ENCODE measurements around the gene LYSMD2. TPM values are rescaled to one million over a fixed set of nuclear protein-coding genes. Genes with fewer than 3 reads are reported as not detected.
A peak's percentile ranks its signal among the peaks of the same experiment; 100 is the strongest.

LYSMD2 gene
- total RNA-seq, 1 donor from 2014 or later: 1.8 TPM

DNA sequence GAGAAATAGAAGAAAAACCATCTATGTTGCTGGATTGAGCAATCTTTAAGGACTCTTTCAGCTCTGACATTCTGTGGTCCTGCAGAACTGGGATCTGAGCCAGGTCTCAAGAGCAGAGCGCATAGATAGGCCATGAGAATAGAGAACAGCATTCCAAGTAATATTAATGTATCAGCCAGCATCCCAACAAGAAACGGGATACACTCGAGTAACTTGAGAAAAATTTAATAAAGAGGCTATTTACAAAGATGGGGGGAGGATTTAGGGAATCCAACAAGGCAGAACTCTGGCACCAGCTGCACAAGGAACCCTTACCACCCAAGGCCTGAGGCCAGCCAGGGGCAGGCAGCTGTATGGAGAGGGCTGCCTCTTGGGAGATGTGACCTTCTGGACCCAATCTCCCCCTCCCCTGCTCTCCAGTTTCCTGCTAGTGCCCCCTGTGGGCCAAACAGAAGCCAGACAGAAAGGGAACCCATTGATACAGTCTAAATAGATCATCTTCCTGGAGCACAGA lies 22.2 kb upstream of the LYSMD2 start:
- H3K4me3 Mint-ChIP-seq (ENCODE audit: unreplicated experiment): no peak overlapping the region
- TF ChIP-seq CTCF (IDR thresholded peaks at IDR 0.05): peak; percentile 27
- peaks cover 14% of the 10 kb centered on the region for H3K27me3 Mint-ChIP-seq (ENCODE audit: unreplicated experiment)
- no peaks in the 10 kb centered on the region for H3K36me3 Mint-ChIP-seq (ENCODE audit: unreplicated experiment)
- DNase-seq (ENCODE audit: extremely low spot score, unreplicated experiment): no peak
- H3K27ac Mint-ChIP-seq (ENCODE audit: unreplicated experiment): no peak overlapping the region
- H3K4me1 Mint-ChIP-seq (ENCODE audit: unreplicated experiment): peaks cover 12% of the 10 kb centered on the region
- peaks cover 9% of the 10 kb centered on the region for H3K9me3 Mint-ChIP-seq (ENCODE audit: unreplicated experiment)

DNA sequence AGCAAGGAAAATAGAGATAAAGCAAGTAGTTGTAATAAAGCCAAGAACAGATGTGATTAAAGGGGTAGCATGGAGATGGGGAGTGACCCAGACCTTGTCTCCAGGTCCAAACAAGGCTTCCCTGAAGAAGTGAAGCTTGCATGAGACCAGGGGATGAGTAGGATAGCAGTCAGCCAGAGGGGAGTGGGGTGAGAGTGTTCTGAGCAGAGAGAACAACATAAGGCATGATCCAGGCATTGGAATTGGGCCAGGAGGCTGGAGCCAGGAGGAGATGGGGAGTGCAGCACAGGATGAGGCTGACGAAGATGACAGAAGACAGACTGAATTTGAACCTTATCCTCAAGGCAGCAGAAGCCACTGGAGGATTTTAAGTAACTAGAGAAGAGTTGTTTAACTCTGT lies 21.2 kb upstream of the LYSMD2 start:
- H3K4me1 Mint-ChIP-seq (ENCODE audit: unreplicated experiment): peaks cover 12% of the 10 kb centered on the region
- H3K9me3 Mint-ChIP-seq (ENCODE audit: unreplicated experiment): peaks cover 9% of the 10 kb centered on the region
- H3K27me3 Mint-ChIP-seq (ENCODE audit: unreplicated experiment): peaks cover 22% of the 10 kb centered on the region
- peaks cover under 1% of the 10 kb centered on the region for H3K36me3 Mint-ChIP-seq (ENCODE audit: unreplicated experiment)
- H3K4me3 Mint-ChIP-seq (ENCODE audit: unreplicated experiment): no peak overlapping the region
- no peak overlapping the region for H3K27ac Mint-ChIP-seq (ENCODE audit: unreplicated experiment)
- no peak for DNase-seq (ENCODE audit: extremely low spot score, unreplicated experiment)
- TF ChIP-seq CTCF (IDR thresholded peaks at IDR 0.05): no peak

GRCh38 chr15:51757450-51757849 lies 20.0 kb upstream of the LYSMD2 start:
- peaks cover 25% of the 10 kb centered on the region for H3K27me3 Mint-ChIP-seq (ENCODE audit: unreplicated experiment)
- H3K27ac Mint-ChIP-seq (ENCODE audit: unreplicated experiment): no peak overlapping the region
- no peak overlapping the region for H3K4me3 Mint-ChIP-seq (ENCODE audit: unreplicated experiment)
- no peak for DNase-seq (ENCODE audit: extremely low spot score, unreplicated experiment)
- peaks cover 9% of the 10 kb centered on the region for H3K9me3 Mint-ChIP-seq (ENCODE audit: unreplicated experiment)
- H3K4me1 Mint-ChIP-seq (ENCODE audit: unreplicated experiment): peaks cover 12% of the 10 kb centered on the region
- H3K36me3 Mint-ChIP-seq (ENCODE audit: unreplicated experiment): peaks cover 6% of the 10 kb centered on the region
- TF ChIP-seq CTCF (IDR thresholded peaks at IDR 0.05): no peak

GRCh38 chr15:51756482-51756881 lies 19.0 kb upstream of the LYSMD2 start:
- Mint-ChIP-seq H3K36me3 (ENCODE audit: unreplicated experiment) (peaks cover 6% of the 10 kb centered on the region), H3K27ac (ENCODE audit: unreplicated experiment) (no peak overlapping the region), H3K4me3 (ENCODE audit: unreplicated experiment) (no peak overlapping the region), H3K9me3 (ENCODE audit: unreplicated experiment) (peaks cover 9% of the 10 kb centered on the region), H3K27me3 (ENCODE audit: unreplicated experiment) (peaks cover 24% of the 10 kb centered on the region), H3K4me1 (ENCODE audit: unreplicated experiment) (peaks cover 18% of the 10 kb centered on the region)
- DNase-seq (ENCODE audit: extremely low spot score, unreplicated experiment): no peak
- TF ChIP-seq CTCF (IDR thresholded peaks at IDR 0.05): no peak

DNA sequence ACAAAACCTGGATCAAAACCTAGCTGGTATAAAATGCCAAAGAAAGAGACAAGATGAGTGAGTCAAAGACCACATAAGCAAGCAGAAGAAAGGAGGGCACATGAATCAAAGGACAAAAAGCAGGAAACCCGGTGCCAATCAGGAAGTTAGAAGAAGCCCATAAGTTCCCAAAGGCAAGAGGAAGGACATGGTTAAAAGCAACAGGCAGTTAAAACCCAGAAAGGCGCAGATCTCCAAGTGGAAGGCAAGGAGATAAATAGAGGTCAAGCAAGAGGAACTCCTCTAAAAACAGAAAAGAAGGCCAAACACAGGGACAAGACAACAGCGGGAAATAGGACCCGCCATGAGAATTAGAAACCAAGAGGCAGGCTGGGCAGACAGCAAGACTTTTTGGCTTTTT lies 18.3 kb upstream of the LYSMD2 start:
- DNase-seq (ENCODE audit: extremely low spot score, unreplicated experiment): no peak
- Mint-ChIP-seq H3K27ac (ENCODE audit: unreplicated experiment) (no peak overlapping the region), H3K9me3 (ENCODE audit: unreplicated experiment) (peaks cover 9% of the 10 kb centered on the region)

More for the DNA sequence above, 18.3 kb upstream of the LYSMD2 start:
- Mint-ChIP-seq H3K4me1 (ENCODE audit: unreplicated experiment) (peaks cover 22% of the 10 kb centered on the region), H3K36me3 (ENCODE audit: unreplicated experiment) (peaks cover 6% of the 10 kb centered on the region), H3K4me3 (ENCODE audit: unreplicated experiment) (no peak overlapping the region), H3K27me3 (ENCODE audit: unreplicated experiment) (peaks cover 28% of the 10 kb centered on the region)
- TF ChIP-seq CTCF (IDR thresholded peaks at IDR 0.05): no peak

All from osteocyte (in vitro differentiated cells).